Fibroblast of lung (primary cell): ENCODE measurements around the gene MAML3. TPM values are rescaled to one million over a fixed set of nuclear protein-coding genes. Genes with fewer than 3 reads are reported as not detected.

Experiments
- DNase-seq, 2 donors: peaks; one replicate each; pipeline versions ENCODE4 v3.0.0 to v3.0.0-alpha.2; 2010; ENCODE audit warnings: low read depth in 2 of 2
- H2AFZ ChIP-seq: 2 replicates; pipeline ENCODE4 v1.5.1; 2012; ENCODE audit warnings: low read length, control low read depth, inconsistent platforms
- H3K27ac ChIP-seq: 2 replicates; pipeline ENCODE4 v1.5.1; 2011; ENCODE audit warnings: low read length, control low read depth; ENCODE audit not compliant: insufficient read depth
- H3K27me3 ChIP-seq: 2 replicates; pipeline ENCODE4 v1.5.1; 2011; ENCODE audit warnings: mild to moderate bottlenecking, low read length; ENCODE audit not compliant: control insufficient read depth, insufficient read depth
- H3K36me3 ChIP-seq: 2 replicates; pipeline ENCODE4 v1.5.1; 2011; ENCODE audit warnings: low read length; ENCODE audit not compliant: control insufficient read depth, insufficient read depth
- H3K4me1 ChIP-seq: 2 replicates; pipeline ENCODE4 v1.5.1; 2011; ENCODE audit warnings: low read length; ENCODE audit not compliant: control insufficient read depth, insufficient read depth; ENCODE audit errors: extremely low read depth
- H3K4me2 ChIP-seq: 2 replicates; pipeline ENCODE4 v1.5.1; 2011; ENCODE audit warnings: low read length, control low read depth; ENCODE audit not compliant: insufficient read depth; ENCODE audit errors: extremely low read depth
- H3K4me3 ChIP-seq, 4 experiments: fragments of 200-600 bp in 1 of 4; sonication (generic) in 1 of 4; replicated peaks in 1 of 4; 2 replicates each; pipeline ENCODE4 v1.5.1; 2011 to 2016; ENCODE audit warnings: low read length in 4 of 4, low read depth in 3 of 4, mild to moderate bottlenecking in 3 of 4, control low read depth in 2 of 4, inconsistent platforms in 1 of 4, mixed read lengths in 1 of 4; ENCODE audit not compliant: insufficient read depth in 1 of 4; ENCODE audit errors: control extremely low read depth in 1 of 4
- H3K79me2 ChIP-seq: 2 replicates; pipeline ENCODE4 v1.5.1; 2012; ENCODE audit warnings: mild to moderate bottlenecking, low read length, inconsistent platforms; ENCODE audit not compliant: control insufficient read depth, insufficient read depth
- H3K9ac ChIP-seq: 2 replicates; pipeline ENCODE4 v1.5.1; 2011; ENCODE audit warnings: mild to moderate bottlenecking, low read length, control low read depth; ENCODE audit not compliant: insufficient read depth
- H3K9me3 ChIP-seq: 2 replicates; pipeline ENCODE4 v1.5.1; 2012; ENCODE audit warnings: low read depth, low read length; ENCODE audit not compliant: control insufficient read depth, insufficient read depth
- H4K20me1 ChIP-seq: 2 replicates; pipeline ENCODE4 v1.5.1; 2011; ENCODE audit warnings: low read length; ENCODE audit not compliant: control insufficient read depth, insufficient read depth; ENCODE audit errors: extremely low read depth
- CTCF ChIP-seq, 2 donors: IDR thresholded peaks in 1 of 2; conservative IDR thresholded peaks in 1 of 2; 1 replicate in 1 of 2; 2 replicates in 1 of 2; pipeline ENCODE4 v1.5.1; 2011 to 2012; ENCODE audit warnings: low read length in 2 of 2, control low read depth in 1 of 2, inconsistent platforms in 1 of 2, low read depth in 1 of 2, mild to moderate bottlenecking in 1 of 2
- EZH2 ChIP-seq: IDR thresholded peaks from 2 replicates; pipeline ENCODE4 v1.5.1; 2012; ENCODE audit warnings: low read length, control low read depth, mild to moderate bottlenecking; ENCODE audit errors: missing control alignments
- polyA plus RNA-seq, 2 donors: library from polyadenylated mRNA; depleted of rRNA in 1 of 2; stranded (reverse) in 1 of 2; unstranded in 1 of 2; fragments of >200 nt; gene quantifications; 2 replicates each; pipeline ENCODE4 v1.2.1, GENCODE V29; 2011 to 2012; ENCODE audit warnings: missing spikeins in 1 of 2
- total RNA-seq: library from RNA; depleted of rRNA; stranded (reverse); fragments of >200 nt; gene quantifications from 2 replicates; pipeline ENCODE4 v1.2.1, GENCODE V29; 2014

MAML3 gene
- total and polyA plus RNA-seq, 2 donors (not counting 1 experiment from before 2014, with no cell fraction given): 2.0 to 2.8 TPM

- TF ChIP-seq CTCF (conservative IDR thresholded peaks at IDR 0.05 in 1 of 2, IDR thresholded peaks at IDR 0.05 in 1 of 2; ENCODE audit: low read depth in 1 of 2, low read length in 2 of 2): no peak
- TF ChIP-seq EZH2: no peak
- Histone ChIP-seq H3K4me1 (peaks cover 2% of the 10 kb centered on the region), H3K9ac (no peak overlapping the region), H3K4me2 (no peak overlapping the region), H3K79me2 (no peaks in the 10 kb centered on the region), H3K27ac (no peak overlapping the region), H3K27me3 (no peaks in the 10 kb centered on the region), H3K4me3 (no peak overlapping the region), H2AFZ (no peak overlapping the region), H4K20me1 (no peaks in the 10 kb centered on the region), H3K36me3 (no peaks in the 10 kb centered on the region), H3K9me3 (no peaks in the 10 kb centered on the region)
- DNase-seq: no peak
Measured at GRCh38 chr4:140046543-140046942, 107.4 kb downstream of the MAML3 start.

DNA sequence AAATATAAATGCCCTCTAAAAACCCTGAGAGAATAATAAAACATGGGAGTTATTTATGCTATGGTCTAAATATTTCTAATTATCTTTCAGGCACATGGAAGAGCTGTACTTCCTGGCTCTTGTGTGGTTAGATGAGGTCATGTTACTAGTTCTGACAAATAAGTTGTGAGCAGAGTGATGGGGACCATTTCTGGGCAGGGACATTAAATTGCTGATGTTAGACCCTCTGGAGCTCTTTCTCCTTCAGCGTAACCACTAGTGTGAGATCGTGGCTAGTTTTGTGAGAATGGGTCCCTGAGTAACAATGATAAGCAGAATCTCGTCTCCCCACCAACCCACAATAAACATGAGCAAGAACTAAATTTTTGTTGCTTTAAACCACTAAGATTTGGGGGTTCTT lies 108.0 kb downstream of the MAML3 start:
- Histone ChIP-seq H3K9me3 (no peaks in the 10 kb centered on the region), H3K9ac (no peak overlapping the region), H3K4me1 (peaks cover 2% of the 10 kb centered on the region), H4K20me1 (no peaks in the 10 kb centered on the region), H3K4me2 (no peak overlapping the region), H2AFZ (no peak overlapping the region), H3K27ac (no peak overlapping the region), H3K27me3 (no peaks in the 10 kb centered on the region), H3K79me2 (no peaks in the 10 kb centered on the region), H3K36me3 (no peaks in the 10 kb centered on the region), H3K4me3 (no peak overlapping the region)
- TF ChIP-seq CTCF (conservative IDR thresholded peaks at IDR 0.05 in 1 of 2, IDR thresholded peaks at IDR 0.05 in 1 of 2; ENCODE audit: low read depth in 1 of 2, low read length in 2 of 2) (no peak), EZH2 (no peak)
- peak in 1 of 2 donors; percentile 33 for DNase-seq

DNA sequence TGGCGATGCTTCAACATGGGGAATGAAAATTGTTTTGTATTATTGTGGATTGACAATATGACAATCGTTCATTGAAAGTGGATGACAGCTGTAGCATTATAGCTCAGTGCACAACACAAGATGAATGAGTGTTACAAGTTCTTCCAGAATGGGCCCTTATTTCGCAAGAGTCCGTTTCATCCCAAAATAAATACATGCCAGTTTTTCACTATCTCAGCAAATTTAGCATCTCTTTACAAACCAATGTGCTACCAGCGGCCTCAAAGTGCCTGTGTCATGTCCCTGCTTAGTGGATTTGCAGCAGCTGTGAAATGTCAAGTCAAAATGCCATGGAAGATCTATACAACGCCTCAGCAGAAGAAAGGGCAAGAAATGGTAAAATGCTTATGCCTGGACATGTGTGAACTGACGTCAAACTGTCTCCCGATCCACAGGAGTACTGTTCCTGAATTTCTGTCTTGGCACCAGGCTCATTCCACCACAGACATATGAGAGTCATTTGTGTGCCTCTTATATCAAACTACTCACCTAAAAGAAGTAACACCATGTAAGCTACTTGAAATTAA lies 109.6 kb downstream of the MAML3 start:
- H3K27me3 ChIP-seq: no peaks in the 10 kb centered on the region
- DNase-seq: peak in 1 of 2 donors; percentile 96
- no peaks in the 10 kb centered on the region for H3K36me3 ChIP-seq
- no peak overlapping the region for H3K9ac ChIP-seq
- TF ChIP-seq CTCF (conservative IDR thresholded peaks at IDR 0.05 in 1 of 2, IDR thresholded peaks at IDR 0.05 in 1 of 2; ENCODE audit: low read depth in 1 of 2, low read length in 2 of 2) (no peak), EZH2 (no peak)
- no peaks in the 10 kb centered on the region for H3K79me2 ChIP-seq
- no peak overlapping the region for H3K4me2 ChIP-seq
- no peak overlapping the region for H3K27ac ChIP-seq
- no peak overlapping the region for H2AFZ ChIP-seq
- H3K4me3 ChIP-seq: no peak overlapping the region
- peaks cover 2% of the 10 kb centered on the region for H3K4me1 ChIP-seq
- H3K9me3 ChIP-seq: no peaks in the 10 kb centered on the region
- no peaks in the 10 kb centered on the region for H4K20me1 ChIP-seq
